NCI-H2107 (cell line): ENCODE results near the gene SYNM.

ENCODE experiments used
- DNase-seq: peaks from one replicate; lab custom pipeline; 2025; lab: John Stamatoyannopoulos, UW

The SYNM gene

DNA sequence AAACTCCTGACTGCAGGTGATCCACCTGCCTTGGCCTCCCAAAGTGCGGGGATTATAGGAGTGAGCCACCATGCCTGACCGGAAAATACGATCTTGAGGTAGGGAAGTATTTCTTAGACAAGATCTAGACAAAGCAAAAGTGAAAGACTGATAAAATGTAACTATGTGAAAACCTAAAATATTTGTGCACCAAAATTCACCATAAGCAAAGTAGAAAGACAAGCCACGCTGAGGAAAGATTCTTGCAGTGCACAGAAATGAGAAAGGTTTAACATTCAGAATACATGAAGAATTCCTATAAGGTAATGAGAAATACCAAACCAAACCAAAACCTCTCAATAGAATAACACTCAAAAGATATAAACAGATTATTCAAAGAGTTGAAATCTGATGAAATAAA, 35.7 kb downstream of the SYNM start:
- DNase-seq, result no peak

- DNase-seq, result no peak
These were observed 37.1 kb downstream of the SYNM start for GRCh38 chr15:99141943-99142342.

DNA sequence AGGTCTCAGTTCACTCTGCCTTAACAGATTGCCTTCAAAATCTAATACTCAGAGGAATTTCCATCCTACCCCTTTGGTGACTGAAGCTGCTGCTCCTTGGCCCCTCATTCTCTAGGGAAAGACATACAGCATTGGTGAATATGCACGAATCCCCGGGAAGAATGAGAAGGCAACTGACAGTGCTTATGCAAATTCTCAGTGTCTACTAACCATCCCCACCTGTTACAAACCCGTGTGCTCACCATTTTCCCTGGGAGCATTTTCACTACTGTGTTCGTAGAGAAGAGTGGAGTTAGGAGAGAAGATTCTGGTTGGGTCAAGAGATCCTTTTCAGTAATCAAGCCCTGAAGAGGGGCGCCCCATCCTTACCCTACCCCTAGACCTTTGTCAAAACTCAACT, 37.7 kb downstream of the SYNM start:
- DNase-seq, result no peak

DNA sequence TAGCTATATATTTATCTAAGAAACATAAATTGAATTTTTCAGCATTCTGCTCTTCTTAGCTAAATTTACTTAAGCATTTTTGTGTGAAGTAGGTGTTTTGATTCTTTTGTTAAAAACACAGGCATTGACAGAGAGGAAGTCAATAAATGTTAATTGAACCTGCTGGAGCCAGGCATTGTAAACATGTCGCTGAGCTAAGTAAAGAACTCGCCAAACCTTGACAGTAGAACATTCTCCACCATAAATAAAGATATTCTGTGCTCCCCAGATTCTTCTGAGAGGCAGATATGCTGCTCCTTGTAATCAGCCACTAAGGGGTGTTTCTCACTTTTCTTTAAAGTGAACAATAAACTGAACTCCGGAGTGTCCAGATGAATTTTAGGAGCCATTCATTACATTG, 38.4 kb downstream of the SYNM start:
- DNase-seq, result no peak

DNA sequence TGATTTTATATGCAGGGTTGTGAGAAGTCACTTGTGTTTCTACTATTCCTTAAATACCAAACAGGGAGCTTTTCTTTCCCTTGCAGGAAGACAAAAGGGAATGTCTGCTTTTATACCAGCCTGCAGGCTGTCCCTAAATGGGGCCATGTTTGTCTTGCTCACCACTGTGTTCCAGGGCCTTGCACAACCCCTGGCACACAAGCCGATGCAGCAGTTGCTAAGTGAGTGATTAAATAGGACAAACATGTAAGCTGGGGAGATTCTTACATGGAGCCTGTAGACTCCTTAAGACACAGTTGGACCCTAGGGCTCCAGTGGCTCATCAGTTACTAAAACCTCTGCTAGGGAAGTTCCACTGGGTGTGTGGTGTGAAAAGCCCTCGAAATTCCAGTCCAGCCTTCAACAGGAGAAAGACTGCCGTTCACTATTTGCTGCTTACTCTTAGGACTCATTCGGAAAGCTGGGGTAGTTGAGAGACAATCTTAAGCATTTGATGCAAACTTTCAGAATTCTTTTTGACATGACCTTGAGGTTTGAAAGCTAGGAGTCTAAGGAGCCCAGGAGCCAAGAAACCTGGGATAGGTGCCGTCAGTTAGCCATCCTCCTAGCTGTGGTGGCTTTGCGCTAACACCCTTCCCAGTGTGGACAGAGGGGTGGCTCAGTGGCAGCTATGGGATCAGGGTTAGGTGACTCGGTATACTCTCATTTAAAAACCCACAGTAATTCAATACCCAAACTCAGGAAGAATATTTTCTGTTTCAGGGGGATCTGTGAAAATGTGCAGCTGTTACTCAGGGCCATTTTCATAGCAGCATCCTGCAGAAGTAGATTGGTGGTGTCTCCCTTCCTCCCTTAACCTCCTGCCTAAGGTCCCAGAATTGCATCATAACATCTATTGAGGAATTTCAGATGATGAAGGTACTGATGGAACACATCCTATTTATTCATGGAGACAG, 39.1 kb downstream of the SYNM start:
- DNase-seq, result no peak

DNA sequence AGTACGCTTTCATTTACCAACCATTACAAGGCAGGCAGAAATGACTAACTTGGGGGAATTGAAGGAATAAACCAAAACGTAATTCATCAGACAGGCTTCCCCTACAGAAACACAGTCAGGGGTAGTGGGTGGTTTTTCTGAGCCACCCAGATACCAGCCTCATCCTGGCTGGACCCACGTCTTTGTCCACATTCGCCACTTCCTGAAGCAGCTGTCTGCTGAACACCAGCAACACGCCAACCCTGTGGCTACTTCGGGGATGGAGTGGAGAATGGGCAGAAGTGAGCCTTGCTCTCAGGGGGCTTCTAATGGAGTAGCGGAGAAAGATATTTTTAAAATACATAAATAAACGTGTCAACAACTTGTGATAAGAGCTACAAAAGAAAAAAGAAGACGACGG, 40.1 kb downstream of the SYNM start:
- DNase-seq, result no peak

GRCh38 chr15:99145778-99146177, 40.9 kb downstream of the SYNM start:
- no peak for DNase-seq

DNA sequence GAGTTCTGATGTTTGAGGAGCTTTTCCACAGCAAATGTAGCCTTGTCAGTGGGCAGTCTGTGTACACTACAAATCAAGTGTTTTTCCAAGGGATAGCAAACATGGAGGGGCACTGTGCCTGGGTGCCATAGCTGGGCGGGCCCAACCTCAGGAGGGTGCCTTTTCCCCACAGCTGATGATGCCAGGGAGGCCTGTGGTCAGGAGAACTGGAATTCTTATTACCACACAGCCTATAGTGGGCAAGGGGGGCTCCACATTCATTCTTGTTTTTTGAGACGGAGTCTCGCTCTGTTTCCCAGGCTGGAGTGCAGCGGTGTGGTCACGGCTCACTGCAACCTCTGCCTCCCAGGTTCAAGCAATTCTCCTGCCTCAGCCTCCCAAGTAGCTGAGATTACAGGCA, 41.8 kb downstream of the SYNM start:
- DNase-seq, result no peak

GRCh38 chr15:99148851-99149276, 44.0 kb downstream of the SYNM start:
- DNase-seq, result no peak

DNA sequence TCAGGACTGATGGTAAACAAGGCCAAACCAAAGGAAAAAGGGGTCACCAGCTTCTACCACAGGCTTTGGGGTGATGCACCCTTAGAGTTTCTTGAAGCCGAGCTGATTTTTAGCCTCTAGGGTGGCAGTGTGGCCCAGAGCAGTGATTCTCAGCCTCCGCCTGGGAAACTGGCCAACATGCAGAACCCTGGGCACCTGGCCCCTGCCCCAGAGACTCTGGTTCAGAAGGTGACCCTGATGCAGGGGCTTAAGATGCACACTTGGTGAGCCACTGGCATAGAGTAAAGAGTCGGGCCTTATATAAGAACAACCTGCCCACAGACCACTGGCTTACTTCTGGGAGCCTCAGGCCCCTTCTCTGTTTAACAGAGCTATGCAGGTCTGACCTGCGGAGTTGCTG, 44.5 kb downstream of the SYNM start:
- DNase-seq, result no peak

GRCh38 chr15:99151156-99151555, 46.3 kb downstream of the SYNM start:
- no peak for DNase-seq

- no peak for DNase-seq
These were observed 48.2 kb downstream of the SYNM start for GRCh38 chr15:99153026-99153535.

DNA sequence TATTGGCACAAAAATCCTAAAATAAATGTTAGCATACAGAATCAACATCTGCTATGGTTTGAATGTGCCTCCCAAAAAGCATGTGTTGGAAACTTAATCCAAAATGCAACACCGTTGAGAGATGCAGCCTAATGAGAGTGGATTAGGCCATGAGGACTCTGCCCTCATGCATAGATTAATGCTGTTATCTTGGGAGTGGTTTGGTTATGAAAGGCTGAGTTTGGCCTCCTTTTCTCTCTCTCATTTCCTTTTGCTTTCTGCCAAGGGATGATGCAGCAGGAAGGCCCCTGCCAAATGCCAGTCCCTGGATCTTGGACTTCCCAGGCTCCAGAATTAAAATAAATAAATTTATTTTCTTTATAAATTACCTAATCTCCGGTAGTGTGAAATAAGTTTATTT, 49.4 kb downstream of the SYNM start:
- no peak for DNase-seq

DNA sequence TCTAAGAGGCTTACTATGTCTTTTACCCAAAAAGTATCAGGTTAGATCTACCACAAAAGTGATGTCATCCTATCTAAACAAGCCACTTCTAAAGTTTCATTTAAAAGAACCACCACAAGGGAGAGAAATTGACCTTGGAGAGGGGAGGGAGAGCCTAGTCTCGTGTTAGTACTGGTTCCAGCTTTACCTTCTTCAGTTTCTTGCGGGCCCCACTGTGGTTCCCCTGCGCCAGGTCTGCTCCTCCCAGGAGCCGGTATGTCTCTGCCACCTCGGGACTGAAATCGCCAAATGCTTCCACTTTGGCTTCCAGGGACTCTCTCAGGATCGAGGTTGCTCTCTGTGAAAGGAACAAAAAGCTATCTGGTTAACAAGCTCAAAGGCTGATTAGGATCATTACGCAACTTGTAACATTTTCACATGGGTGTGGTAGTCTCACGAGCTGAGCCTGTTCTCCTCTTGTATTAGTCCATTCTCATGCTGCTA, 51.1 kb downstream of the SYNM start:
- no peak for DNase-seq

GRCh38 chr15:99157456-99157855, 52.6 kb downstream of the SYNM start:
- no peak for DNase-seq

GRCh38 chr15:99158626-99159412, 53.9 kb downstream of the SYNM start:
- no peak for DNase-seq

GRCh38 chr15:99163271-99164062, 58.6 kb downstream of the SYNM start:
- no peak for DNase-seq

- no peak for DNase-seq
These were observed 59.2 kb downstream of the SYNM start for GRCh38 chr15:99164119-99164518.

- no peak for DNase-seq
These were observed 60.3 kb downstream of the SYNM start for GRCh38 chr15:99165020-99165790.

DNA sequence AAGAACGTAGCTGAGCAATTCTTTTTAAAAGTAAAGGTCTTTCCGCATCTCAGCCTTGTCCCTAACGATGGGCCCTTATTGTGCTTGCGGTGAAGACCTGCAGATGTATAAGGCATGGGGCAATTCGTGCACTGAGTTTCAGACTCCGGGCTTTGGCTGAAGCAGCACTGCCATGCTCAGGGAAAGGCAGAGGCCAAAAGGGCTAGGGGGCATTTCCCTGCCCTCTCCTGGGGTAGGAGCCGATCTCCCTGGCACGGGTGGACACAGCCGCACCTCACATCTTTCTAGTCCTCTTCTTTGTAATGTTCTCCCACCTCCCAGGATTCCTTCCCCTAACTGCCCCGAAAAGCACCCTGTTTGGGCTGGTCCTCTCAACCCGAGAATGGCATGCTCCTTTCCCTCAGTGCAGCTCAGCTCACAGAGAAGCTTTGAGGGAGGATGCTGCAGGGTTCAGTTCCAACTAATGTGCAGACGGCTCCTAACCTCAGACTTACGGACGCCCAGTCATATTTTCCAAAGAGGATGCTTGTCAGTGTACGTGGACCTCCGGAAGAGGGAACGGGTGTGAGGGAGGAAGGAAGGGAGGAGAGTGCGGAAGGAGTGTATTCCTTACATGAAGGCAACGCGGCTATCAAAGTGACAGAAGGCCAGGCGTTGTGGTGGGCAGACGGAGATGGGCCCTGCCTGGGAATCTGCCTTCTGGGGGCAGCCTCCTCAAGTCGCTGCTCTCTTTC, 61.2 kb downstream of the SYNM start:
- no peak for DNase-seq
